Neutrophil (primary cell): ENCODE measurements around the gene PLCD3.

Experiments used
- H3K27ac ChIP-seq: fragments of 200-600 bp; sonication (generic); 2 replicates; pipeline ENCODE4 v1.5.1; 2016; ENCODE audit warnings: mild to moderate bottlenecking, moderate library complexity
- H3K27me3 ChIP-seq: fragments of 200-600 bp; sonication (generic); 2 replicates; pipeline ENCODE4 v1.6.0; 2016; ENCODE audit warnings: mild to moderate bottlenecking
- H3K36me3 ChIP-seq: fragments of 200-600 bp; sonication (generic); 2 replicates; pipeline ENCODE4 v1.5.1; 2017
- H3K4me1 ChIP-seq, 2 experiments: fragments of 200-600 bp in 1 of 2; sonication (generic) in 1 of 2; 1 replicate in 1 of 2; 2 replicates in 1 of 2; pipeline versions ENCODE4 v1.5.1 to v1.6.1; 2013 to 2016; ENCODE audit warnings: low read depth in 1 of 2, low read length in 1 of 2, mild to moderate bottlenecking in 1 of 2, moderate library complexity in 1 of 2; ENCODE audit not compliant: control insufficient read depth in 1 of 2, insufficient read depth in 1 of 2
- H3K4me3 ChIP-seq, 2 experiments: fragments of 200-600 bp in 1 of 2; sonication (generic) in 1 of 2; 1 replicate in 1 of 2; 2 replicates in 1 of 2; pipeline ENCODE4 v1.5.1; 2013 to 2016; ENCODE audit warnings: low read depth in 1 of 2, low read length in 1 of 2, mild to moderate bottlenecking in 1 of 2, moderate library complexity in 1 of 2
- H3K9me3 ChIP-seq: fragments of 200-600 bp; sonication (generic); 2 replicates; pipeline ENCODE4 v1.5.1; 2016
- TF ChIP-seq, protein P1 (sequence below): fragments of 200-600 bp; sonication (generic); IDR thresholded peaks from 2 replicates; pipeline ENCODE4 v1.5.1; 2016; ENCODE audit warnings: antibody characterized with exemption

Gene PLCD3

DNA sequence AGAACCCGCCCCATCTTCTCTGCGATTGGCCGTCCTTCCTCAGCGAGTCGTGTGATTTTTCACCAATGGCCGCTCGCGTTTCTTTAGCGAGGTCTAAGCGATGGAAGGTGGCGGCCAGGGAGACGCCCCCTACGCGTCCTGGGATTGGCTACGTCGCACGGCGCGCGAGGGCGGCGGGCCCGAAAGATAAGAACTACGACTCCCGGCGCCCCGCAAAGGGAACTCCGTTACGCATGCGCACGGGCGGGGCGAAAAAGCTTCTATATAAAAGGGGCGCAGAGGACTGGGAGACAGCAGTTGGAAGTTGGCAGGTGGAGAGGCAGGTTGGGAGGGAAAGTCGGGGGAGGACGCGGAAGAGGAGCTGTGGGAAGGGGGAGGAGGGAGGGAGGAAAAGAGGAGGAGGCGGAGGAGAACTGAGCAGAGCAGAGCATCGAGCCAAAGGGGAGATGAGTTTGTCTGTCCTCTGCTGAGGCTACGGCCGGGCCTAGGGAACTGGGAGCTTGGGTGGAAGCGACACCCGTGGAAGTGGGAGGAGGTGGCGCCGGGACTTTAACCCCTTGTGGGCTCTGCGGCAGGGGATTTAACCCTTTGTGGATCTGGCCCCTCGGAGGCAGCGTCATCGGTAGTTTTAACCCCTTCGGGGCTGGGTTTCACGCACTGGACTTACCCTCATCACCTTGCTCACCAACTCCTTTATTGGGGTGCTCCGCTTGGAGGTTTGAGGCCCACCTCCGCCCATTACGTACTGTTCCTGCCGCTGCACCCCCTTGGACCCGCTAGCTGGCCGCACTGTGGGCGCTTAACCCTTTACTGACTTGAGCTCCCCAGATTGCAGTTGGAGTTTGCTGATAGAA is 16.1 kb upstream of the PLCD3 start, which contains the start of gene HEXIM1:
Gene HEXIM1, plus strand, starts transcription at position 293 of the 854 bp plus-strand sequence. CDS start 716 bp downstream, outside the sequence.
- H3K4me3 ChIP-seq: peak within 1 kb of the TSS; percentile 78 to 91
- H3K4me1 ChIP-seq: peaks cover 61 to 68% of the 10 kb centered on the region in 2 experiments
- H3K27me3 ChIP-seq: peaks cover 12% of the 10 kb centered on the region
- TF ChIP-seq, protein P1, sequence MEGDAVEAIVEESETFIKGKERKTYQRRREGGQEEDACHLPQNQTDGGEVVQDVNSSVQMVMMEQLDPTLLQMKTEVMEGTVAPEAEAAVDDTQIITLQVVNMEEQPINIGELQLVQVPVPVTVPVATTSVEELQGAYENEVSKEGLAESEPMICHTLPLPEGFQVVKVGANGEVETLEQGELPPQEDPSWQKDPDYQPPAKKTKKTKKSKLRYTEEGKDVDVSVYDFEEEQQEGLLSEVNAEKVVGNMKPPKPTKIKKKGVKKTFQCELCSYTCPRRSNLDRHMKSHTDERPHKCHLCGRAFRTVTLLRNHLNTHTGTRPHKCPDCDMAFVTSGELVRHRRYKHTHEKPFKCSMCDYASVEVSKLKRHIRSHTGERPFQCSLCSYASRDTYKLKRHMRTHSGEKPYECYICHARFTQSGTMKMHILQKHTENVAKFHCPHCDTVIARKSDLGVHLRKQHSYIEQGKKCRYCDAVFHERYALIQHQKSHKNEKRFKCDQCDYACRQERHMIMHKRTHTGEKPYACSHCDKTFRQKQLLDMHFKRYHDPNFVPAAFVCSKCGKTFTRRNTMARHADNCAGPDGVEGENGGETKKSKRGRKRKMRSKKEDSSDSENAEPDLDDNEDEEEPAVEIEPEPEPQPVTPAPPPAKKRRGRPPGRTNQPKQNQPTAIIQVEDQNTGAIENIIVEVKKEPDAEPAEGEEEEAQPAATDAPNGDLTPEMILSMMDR: no peak
- peaks cover 7% of the 10 kb centered on the region for H3K36me3 ChIP-seq
- no peaks in the 10 kb centered on the region for H3K9me3 ChIP-seq
- peak within 1 kb of the TSS; percentile 96 for H3K27ac ChIP-seq

DNA sequence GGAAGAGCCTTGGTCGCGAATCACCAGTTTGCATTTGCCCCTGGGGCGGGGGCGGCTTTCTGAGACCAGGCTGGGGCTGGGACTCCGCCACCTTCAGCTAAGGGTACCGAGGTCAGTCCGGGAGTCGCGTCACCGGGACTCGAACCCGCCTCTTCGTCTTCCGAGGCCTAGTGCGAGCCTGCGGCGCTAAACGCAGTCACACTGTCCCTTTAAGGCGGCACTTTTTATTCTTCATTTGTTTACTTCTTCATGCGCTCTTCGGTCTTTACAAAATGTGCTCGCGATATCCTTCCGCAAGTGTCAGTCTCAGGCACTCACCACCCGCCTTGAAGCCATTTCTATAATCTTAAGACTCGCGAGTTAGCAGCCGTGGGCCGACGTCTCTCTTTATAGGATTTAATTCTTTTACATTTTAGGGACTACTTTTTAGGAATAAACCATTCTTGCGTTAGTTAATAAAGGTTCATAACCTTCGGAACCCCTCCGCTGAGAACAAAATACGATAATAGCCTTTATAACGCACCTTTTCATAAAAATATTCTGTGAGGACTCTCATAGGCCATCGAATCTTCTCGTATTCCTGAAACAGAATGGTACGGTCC is 15.4 kb upstream of the PLCD3 start:
- Histone ChIP-seq H3K27ac (peak overlapping the region; percentile 96), H3K36me3 (peaks cover 5% of the 10 kb centered on the region), H3K9me3 (no peaks in the 10 kb centered on the region), H3K4me1 (peaks cover 61 to 68% of the 10 kb centered on the region in 2 experiments), H3K27me3 (peaks cover 12% of the 10 kb centered on the region), H3K4me3 (peak overlapping the region; percentile 78 to 91)
- TF ChIP-seq, protein P1: no peak

DNA sequence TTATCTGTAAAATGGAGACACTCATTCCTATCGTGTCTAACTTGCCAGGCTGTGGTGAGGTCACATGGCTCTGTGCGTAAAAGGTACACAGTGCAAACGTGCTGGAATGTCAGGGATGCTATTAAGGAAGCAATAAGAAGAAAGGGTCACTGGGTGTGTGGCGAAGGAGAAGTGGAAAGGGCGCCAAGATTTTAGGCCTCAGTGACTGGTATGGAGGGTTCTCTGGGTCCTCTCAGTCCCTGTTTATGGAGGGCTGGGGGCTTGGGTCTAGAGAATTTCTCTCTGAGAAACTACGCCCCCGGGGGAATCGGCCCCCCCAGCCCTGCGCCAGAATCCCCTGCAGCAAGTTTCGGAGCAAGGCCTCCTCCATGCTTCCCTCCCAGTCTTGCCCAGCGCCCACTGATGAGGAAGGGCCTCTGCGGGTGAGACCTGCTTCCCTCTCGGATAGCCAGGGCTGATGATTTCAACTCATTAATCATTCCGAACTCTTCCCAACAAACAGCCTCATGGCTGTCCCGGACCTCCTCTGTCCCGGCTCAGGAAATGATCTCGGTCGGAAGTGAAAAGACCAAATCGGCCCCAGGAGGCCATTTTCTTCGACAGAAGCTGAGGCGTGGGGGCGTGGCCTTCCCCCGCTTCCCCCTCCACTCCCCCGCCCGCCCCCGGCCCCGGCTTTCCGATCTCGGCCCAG is 14.7 kb upstream of the PLCD3 start:
- peaks cover 12% of the 10 kb centered on the region for H3K27me3 ChIP-seq
- no peaks in the 10 kb centered on the region for H3K9me3 ChIP-seq
- H3K4me3 ChIP-seq: peak overlapping the region; percentile 78 to 91
- H3K27ac ChIP-seq: peak overlapping the region; percentile 96
- peaks cover 60 to 68% of the 10 kb centered on the region in 2 experiments for H3K4me1 ChIP-seq
- H3K36me3 ChIP-seq: no peaks in the 10 kb centered on the region
- TF ChIP-seq, protein P1: no peak

DNA sequence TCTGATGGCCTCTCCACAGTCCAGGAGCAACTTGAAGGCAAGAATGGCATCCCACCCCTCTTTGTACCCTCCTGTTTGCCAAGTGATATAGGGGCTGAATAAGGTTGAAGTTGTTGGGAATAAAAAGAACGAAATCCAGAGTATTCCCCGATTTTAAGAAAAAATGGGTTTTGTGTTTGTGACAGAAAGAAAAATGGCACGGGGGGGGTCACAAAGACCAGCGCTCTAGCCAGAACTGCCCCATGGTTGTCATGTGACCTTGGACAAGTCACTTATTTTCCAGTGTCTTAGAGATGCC is 14.2 kb upstream of the PLCD3 start:
- peak overlapping the region; percentile 96 for H3K27ac ChIP-seq
- TF ChIP-seq, protein P1: no peak
- peaks cover 12% of the 10 kb centered on the region for H3K27me3 ChIP-seq
- no peaks in the 10 kb centered on the region for H3K36me3 ChIP-seq
- peaks cover 55 to 64% of the 10 kb centered on the region in 2 experiments for H3K4me1 ChIP-seq
- H3K9me3 ChIP-seq: no peaks in the 10 kb centered on the region
- peak overlapping the region in 1 of 2 experiments; percentile 91 for H3K4me3 ChIP-seq

DNA sequence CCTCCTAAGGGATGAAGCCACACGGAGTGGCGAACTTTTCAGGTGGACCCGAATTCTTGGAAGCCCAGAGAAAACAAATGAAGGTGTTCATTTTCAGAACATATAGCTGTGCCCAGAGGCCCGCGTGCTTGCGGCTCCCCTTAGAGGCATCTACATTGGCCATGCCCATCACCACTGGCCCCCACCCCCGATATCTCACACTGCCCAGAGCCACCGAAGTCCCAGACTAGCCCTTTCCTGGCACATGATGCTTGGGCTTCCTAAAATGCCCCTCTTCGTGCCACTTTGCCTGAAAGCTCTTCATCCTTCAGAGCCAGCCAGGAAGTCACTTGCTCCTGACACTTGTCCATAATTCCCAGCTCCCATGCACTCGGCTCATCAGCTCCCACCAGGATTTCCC is 13.9 kb upstream of the PLCD3 start:
- H3K4me1 ChIP-seq: peaks cover 51 to 60% of the 10 kb centered on the region in 2 experiments

More for the DNA sequence above, 13.9 kb upstream of the PLCD3 start:
- no peaks in the 10 kb centered on the region for H3K9me3 ChIP-seq
- no peaks in the 10 kb centered on the region for H3K36me3 ChIP-seq
- H3K4me3 ChIP-seq: no peak overlapping the region
- peaks cover 12% of the 10 kb centered on the region for H3K27me3 ChIP-seq
- TF ChIP-seq, protein P1: no peak
- peak overlapping the region; percentile 96 for H3K27ac ChIP-seq
